HEK293 (cell line): ENCODE data around the gene UGCG.

Source experiments
- CTCF ChIA-PET: fragments of 350-600 bp; formaldehyde crosslinking; extraction: SDS; loops from one replicate; lab custom pipeline; 2021; ENCODE audit warnings: antibody characterized with exemption; lab: Yijun Ruan, JAX
- POLR2A ChIA-PET: fragments of 300-600 bp; formaldehyde crosslinking; extraction: SDS; loops from one replicate; lab custom pipeline; 2020; ENCODE audit warnings: antibody characterized with exemption, inconsistent platforms; lab: Yijun Ruan, JAX
- H3K27ac ChIP-seq: fragments of 200-500 bp; sonication (Bioruptor generic); 2 replicates; pipeline ENCODE4 v1.5.1; 2014; ENCODE audit warnings: low read depth, low read length, control low read depth, inconsistent platforms; ENCODE audit errors: extremely low read depth
- H3K36me3 ChIP-seq, 2 experiments: fragments of 200-500 bp in 1 of 2; sonication (Bioruptor generic) in 1 of 2; 1 replicate in 1 of 2; 2 replicates in 1 of 2; pipeline ENCODE4 v1.5.1; 2014 to 2017; ENCODE audit warnings: inconsistent platforms in 2 of 2, low read length in 2 of 2; ENCODE audit not compliant: control insufficient read depth in 2 of 2, insufficient read depth in 1 of 2
- H3K4me1 ChIP-seq: fragments of 200-500 bp; sonication (Bioruptor generic); 2 replicates; pipeline ENCODE4 v1.5.1; 2014; ENCODE audit warnings: mild to moderate bottlenecking, low read length, inconsistent platforms; ENCODE audit not compliant: control insufficient read depth, insufficient read depth
- H3K4me3 ChIP-seq: 2 replicates; pipeline ENCODE4 v1.5.1; 2011; ENCODE audit warnings: low read depth, mild to moderate bottlenecking, control low read depth, low read length, moderate library complexity
- H3K9me3 ChIP-seq: fragments of 200-500 bp; sonication (Bioruptor generic); 2 replicates; pipeline ENCODE4 v1.5.1; 2014; ENCODE audit warnings: low read depth, low read length, inconsistent platforms; ENCODE audit not compliant: control insufficient read depth, insufficient read depth
- BCL6B ChIP-seq: fragments of 450-650 bp; formaldehyde crosslinking; IDR thresholded peaks from 2 replicates; pipeline ENCODE4 v1.5.1; 2017; ENCODE audit warnings: missing biosample characterization, missing genetic modification characterization
- EGR2 ChIP-seq: fragments of 450-650 bp; formaldehyde crosslinking; IDR thresholded peaks from 2 replicates; pipeline ENCODE4 v1.5.1; 2016; ENCODE audit warnings: low read depth, missing biosample characterization, missing genetic modification characterization
- KLF17 ChIP-seq: fragments of 450-650 bp; formaldehyde crosslinking; IDR thresholded peaks from 2 replicates; pipeline ENCODE4 v1.5.1; 2016; ENCODE audit warnings: missing biosample characterization, missing genetic modification characterization
- RBAK ChIP-seq: fragments of 450-650 bp; formaldehyde crosslinking; IDR thresholded peaks from 2 replicates; pipeline ENCODE4 v1.5.1; 2016; ENCODE audit warnings: missing biosample characterization, missing genetic modification characterization
- SALL2 ChIP-seq: fragments of 450-650 bp; formaldehyde crosslinking; IDR thresholded peaks from 2 replicates; pipeline ENCODE4 v1.5.0; 2017; ENCODE audit warnings: missing biosample characterization, mild to moderate bottlenecking, missing genetic modification characterization, borderline replicate concordance
- WT1 ChIP-seq: fragments of 450-650 bp; formaldehyde crosslinking; IDR thresholded peaks from 2 replicates; pipeline ENCODE4 v1.5.1; 2016; ENCODE audit warnings: missing biosample characterization, missing genetic modification characterization
- ZBTB17 ChIP-seq: fragments of 450-650 bp; formaldehyde crosslinking; IDR thresholded peaks from 2 replicates; pipeline ENCODE4 v1.5.1; 2016; ENCODE audit warnings: missing biosample characterization, missing genetic modification characterization
- ZBTB26 ChIP-seq: fragments of 450-650 bp; formaldehyde crosslinking; optimal IDR thresholded peaks from 2 replicates; pipeline ENCODE3; 2016; ENCODE audit warnings: missing biosample characterization, mild to moderate bottlenecking, missing genetic modification characterization
- ZBTB49 ChIP-seq: fragments of 450-650 bp; formaldehyde crosslinking; IDR thresholded peaks from 2 replicates; pipeline ENCODE4 v1.5.1; 2016; ENCODE audit warnings: missing biosample characterization, missing genetic modification characterization, low read depth
- ZBTB6 ChIP-seq: fragments of 450-650 bp; formaldehyde crosslinking; IDR thresholded peaks from 2 replicates; pipeline ENCODE4 v1.5.1; 2017; ENCODE audit warnings: missing biosample characterization, missing genetic modification characterization
- ZNF133 ChIP-seq: fragments of 450-650 bp; formaldehyde crosslinking; IDR thresholded peaks from 2 replicates; pipeline ENCODE4 v1.5.1; 2016; ENCODE audit warnings: missing biosample characterization, missing genetic modification characterization
- ZNF157 ChIP-seq: fragments of 450-650 bp; formaldehyde crosslinking; IDR thresholded peaks from 2 replicates; pipeline ENCODE4 v1.5.1; 2016; ENCODE audit warnings: missing biosample characterization, missing genetic modification characterization
- ZNF169 ChIP-seq: fragments of 450-650 bp; formaldehyde crosslinking; IDR thresholded peaks from 2 replicates; pipeline ENCODE4 v1.5.1; 2016; ENCODE audit warnings: missing biosample characterization, missing genetic modification characterization
- ZNF184 ChIP-seq: fragments of 450-650 bp; IDR thresholded peaks from 2 replicates; pipeline ENCODE4 v1.5.1; 2018; ENCODE audit warnings: missing biosample characterization, mild to moderate bottlenecking, missing genetic modification characterization
- ZNF248 ChIP-seq: fragments of 450-650 bp; formaldehyde crosslinking; IDR thresholded peaks from 2 replicates; pipeline ENCODE4 v1.5.1; 2017; ENCODE audit warnings: missing biosample characterization, missing genetic modification characterization
- ZNF324 ChIP-seq: fragments of 450-650 bp; formaldehyde crosslinking; IDR thresholded peaks from 2 replicates; pipeline ENCODE4 v1.5.1; 2016; ENCODE audit warnings: missing biosample characterization, missing genetic modification characterization
- ZNF341 ChIP-seq: fragments of 450-650 bp; formaldehyde crosslinking; IDR thresholded peaks from 2 replicates; pipeline ENCODE4; 2016; ENCODE audit warnings: low read depth, missing biosample characterization, missing genetic modification characterization
- ZNF37A ChIP-seq: fragments of 450-650 bp; IDR thresholded peaks from 2 replicates; pipeline ENCODE4 v1.5.1; 2018; ENCODE audit warnings: missing biosample characterization, missing genetic modification characterization
- ZNF473 ChIP-seq: fragments of 450-650 bp; formaldehyde crosslinking; IDR thresholded peaks from 2 replicates; pipeline ENCODE4 v1.5.1; 2017; ENCODE audit warnings: missing biosample characterization, missing genetic modification characterization
- ZNF544 ChIP-seq: fragments of 450-650 bp; formaldehyde crosslinking; IDR thresholded peaks from 2 replicates; pipeline ENCODE4 v1.5.0; 2017; ENCODE audit warnings: missing biosample characterization, missing genetic modification characterization
- ZNF571 ChIP-seq: fragments of 450-650 bp; formaldehyde crosslinking; IDR thresholded peaks from 2 replicates; pipeline ENCODE4 v1.5.0; 2017; ENCODE audit warnings: missing biosample characterization, missing genetic modification characterization
- ZNF585B ChIP-seq: fragments of 450-650 bp; formaldehyde crosslinking; IDR thresholded peaks from 2 replicates; pipeline ENCODE4 v1.5.1; 2016; ENCODE audit warnings: missing biosample characterization, missing genetic modification characterization
- ZNF624 ChIP-seq: fragments of 450-650 bp; formaldehyde crosslinking; IDR thresholded peaks from 2 replicates; pipeline ENCODE4 v1.5.1; 2017; ENCODE audit warnings: missing biosample characterization, missing genetic modification characterization
- ZNF626 ChIP-seq: fragments of 450-650 bp; sonication (Bioruptor Pico); formaldehyde crosslinking; IDR thresholded peaks from 2 replicates; pipeline ENCODE4 v1.5.1; 2018; ENCODE audit warnings: missing biosample characterization, missing genetic modification characterization, inconsistent platforms
- ZNF658 ChIP-seq: fragments of 450-650 bp; formaldehyde crosslinking; IDR thresholded peaks from 2 replicates; pipeline ENCODE4; 2016; ENCODE audit warnings: missing biosample characterization, missing genetic modification characterization
- ZSCAN18 ChIP-seq: fragments of 450-650 bp; formaldehyde crosslinking; IDR thresholded peaks from 2 replicates; pipeline ENCODE4 v1.5.1; 2016; ENCODE audit warnings: missing biosample characterization, missing genetic modification characterization

UGCG gene

GRCh38 chr9:111925784-111926183, 29.2 kb downstream of the UGCG start (continued):
- no peak for TF ChIP-seq ZNF184 (tag by site-specific recombination)
- TF ChIP-seq EGR2, result no peak
- no peak for TF ChIP-seq ZNF544 (tag by site-specific recombination)
- TF ChIP-seq SALL2, result no peak
- TF ChIP-seq WT1 (tag by site-specific recombination), result no peak
- no peak for TF ChIP-seq ZNF624 (tag by site-specific recombination)
- TF ChIP-seq ZNF585B (tag by site-specific recombination), result no peak
- TF ChIP-seq KLF17 (tag by site-specific recombination), result no peak

GRCh38 chr9:111926421-111926875, 29.8 kb downstream of the UGCG start:
- peaks cover 9% of the 10 kb centered on the region for H3K4me1 ChIP-seq
- CTCF ChIA-PET, result interaction anchor here (1.4 to 1.5 kb wide), 2 partner anchors 17 to 26 kb away, joined by 3 to 4 read pairs; no protein-coding TSS in a partner anchor
- H3K27ac ChIP-seq, result no peak overlapping the region

GRCh38 chr9:111928359-111928720, 31.7 kb downstream of the UGCG start:
- Histone ChIP-seq H3K4me1 (peaks cover 9% of the 10 kb centered on the region; the same call in 1 of the 2 replicates), H3K4me3 (no peak overlapping the region), H3K27ac (no peak overlapping the region), H3K9me3 (no peaks in the 10 kb centered on the region), H3K36me3 (peaks cover 9 to 39% of the 10 kb centered on the region in 2 experiments)
- ChIA-PET POLR2A (no interaction called here), CTCF (interaction anchor here (1.0 kb wide), 1 partner anchor 48 kb away, joined by 3 read pairs; no protein-coding TSS in a partner anchor)
- TF ChIP-seq BCL6B (no peak), KLF17 (tag by site-specific recombination) (no peak), ZSCAN18 (tag by site-specific recombination) (no peak), ZNF133 (no peak), RBAK (tag by site-specific recombination) (no peak), ZNF473 (tag by site-specific recombination) (no peak), ZNF248 (tag by site-specific recombination) (no peak), ZNF157 (no peak), ZNF324 (tag by site-specific recombination) (no peak), ZNF169 (tag by site-specific recombination) (no peak), ZNF626 (tag by site-specific recombination) (no peak), ZNF571 (no peak), ZBTB26 (tag by site-specific recombination) (no peak), ZBTB6 (tag by site-specific recombination) (no peak), ZNF341 (no peak), ZNF658 (tag by site-specific recombination) (no peak), ZBTB49 (tag by site-specific recombination) (no peak), ZNF37A (no peak)

More at GRCh38 chr9:111926421-111926875, 29.8 kb downstream of the UGCG start:
- no peak overlapping the region for H3K4me3 ChIP-seq
- no peak for TF ChIP-seq ZBTB17 (tag by site-specific recombination)
- peaks cover 4 to 23% of the 10 kb centered on the region in 2 experiments; a peak in 2 of 3 replicates for H3K36me3 ChIP-seq
- POLR2A ChIA-PET, result interaction anchor here (0.6 to 0.9 kb wide), 2 partner anchors 19 to 35 kb away, joined by 4 to 5 read pairs; no protein-coding TSS in a partner anchor
- H3K9me3 ChIP-seq, result no peaks in the 10 kb centered on the region
